ACHN (cell line): Measurements from ENCODE around the gene MYRIP.

Source experiments
- DNase-seq: peaks from one replicate; pipeline ENCODE4 v3.0.0-alpha.2; 2015
- in situ Hi-C: cut with HindIII; loops from 2 replicates; pipeline ENCODE4 v1.10.0; 2017; ENCODE audit warnings: low sequenced_read_pairs, low pct_ligation_motif_present, low pct_unique_long_range_greater_than_20kb

The MYRIP gene

GRCh38 chr3:40224796-40225515 lies 415.5 kb downstream of the MYRIP start:
- DNase-seq = no peak
- in situ Hi-C loops = no loop called here

- in situ Hi-C loops = no loop called here
Observed at GRCh38 chr3:40226636-40227035, 417.2 kb downstream of the MYRIP start.

GRCh38 chr3:40228792-40229350 lies 419.5 kb downstream of the MYRIP start:
- no peak for DNase-seq
- in situ Hi-C loops = no loop called here

More at GRCh38 chr3:40226636-40227035, 417.2 kb downstream of the MYRIP start:
- no peak for DNase-seq

DNA sequence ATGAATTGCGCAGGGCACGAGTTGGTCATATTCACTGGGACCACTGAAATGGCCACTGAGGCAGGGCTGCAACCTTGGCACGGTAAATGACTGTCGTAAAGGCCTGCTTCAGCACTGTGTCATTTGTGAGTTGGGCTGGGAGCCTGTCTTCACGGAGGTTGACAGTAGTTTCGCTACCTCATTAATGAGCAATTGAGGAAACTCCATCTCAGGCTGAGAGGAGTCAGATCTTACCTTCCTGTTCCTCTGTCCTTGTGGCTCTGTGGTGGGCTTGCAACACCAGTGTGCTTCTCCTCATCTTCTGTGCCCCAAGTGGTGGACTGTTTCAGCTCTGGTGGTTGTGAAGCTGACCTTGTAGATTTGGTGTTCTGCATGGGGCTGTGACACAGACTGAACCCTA lies 420.0 kb downstream of the MYRIP start:
- in situ Hi-C loops = no loop called here

DNA sequence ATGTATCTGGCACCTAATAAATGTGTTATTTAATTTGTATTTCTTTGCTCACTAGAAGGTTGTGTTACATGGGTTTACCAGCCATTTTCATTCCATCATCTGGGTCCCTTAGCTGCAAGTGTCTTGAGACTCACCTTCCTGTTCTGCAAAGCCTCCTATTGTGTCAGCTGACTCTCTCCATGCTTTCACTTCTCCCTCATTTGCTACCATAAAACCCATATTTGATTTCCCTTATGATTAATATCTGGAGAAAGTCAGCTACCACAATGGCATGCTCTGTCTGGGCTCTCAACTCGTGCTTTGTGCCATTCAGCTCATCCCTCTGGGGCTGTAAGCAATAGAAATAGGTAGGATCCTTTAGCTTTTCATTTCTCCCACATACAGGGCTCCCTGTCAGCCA lies 420.6 kb downstream of the MYRIP start:
- in situ Hi-C loops = no loop called here

More for the DNA sequence above, 420.0 kb downstream of the MYRIP start:
- no peak for DNase-seq

DNA sequence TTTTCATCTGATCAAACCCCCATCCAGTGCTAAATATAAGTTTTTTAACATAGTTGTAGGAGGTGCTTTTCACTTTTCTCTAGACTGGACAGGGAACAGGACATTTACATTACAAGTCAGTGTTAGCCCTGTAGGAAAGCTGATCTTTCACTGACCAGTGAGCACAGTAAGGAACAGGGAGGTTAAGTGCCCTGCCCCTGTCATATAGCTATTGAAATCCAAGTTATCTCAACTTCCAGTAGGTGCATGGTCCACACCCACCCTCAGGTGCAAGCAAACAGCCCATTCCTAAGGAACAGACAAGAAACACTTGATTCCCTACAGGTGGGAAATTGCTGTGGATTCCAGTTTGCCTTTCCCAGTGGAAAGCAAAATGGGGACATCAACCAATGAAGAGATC lies 421.0 kb downstream of the MYRIP start:
- DNase-seq = no peak
- in situ Hi-C loops = no loop called here

More for the DNA sequence above, 420.6 kb downstream of the MYRIP start:
- DNase-seq = no peak

DNA sequence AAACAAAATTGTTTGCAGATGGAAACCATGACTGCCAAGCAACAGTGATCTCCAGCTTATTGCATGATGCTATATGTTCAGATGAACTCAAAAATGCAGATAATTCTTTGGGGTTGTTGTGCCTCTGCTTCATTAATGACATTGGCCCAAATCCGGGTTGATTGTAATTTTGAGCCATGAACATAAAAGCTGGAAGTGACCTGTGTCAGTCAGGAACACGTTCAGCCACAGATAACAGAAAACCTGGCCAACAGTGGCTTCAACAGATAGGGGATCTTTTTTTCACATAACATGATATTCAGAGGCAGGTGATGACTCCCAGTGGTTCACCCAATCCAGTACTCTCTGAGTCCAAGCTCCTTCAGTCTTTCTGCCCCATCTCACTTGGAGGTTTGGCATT lies 423.2 kb downstream of the MYRIP start:
- DNase-seq = no peak
- in situ Hi-C loops = no loop called here

- no peak for DNase-seq
- in situ Hi-C loops = no loop called here
Observed at GRCh38 chr3:40237159-40237558, 427.8 kb downstream of the MYRIP start.

- no peak for DNase-seq
Observed at GRCh38 chr3:40237889-40238571, 428.6 kb downstream of the MYRIP start.

GRCh38 chr3:40240921-40241320 lies 431.5 kb downstream of the MYRIP start:
- no peak for DNase-seq
- in situ Hi-C loops = no loop called here

More at GRCh38 chr3:40237889-40238571, 428.6 kb downstream of the MYRIP start:
- in situ Hi-C loops = no loop called here

- no peak for DNase-seq
- in situ Hi-C loops = no loop called here
Observed at GRCh38 chr3:40242216-40242615, 432.8 kb downstream of the MYRIP start.

GRCh38 chr3:40242638-40243037 lies 433.2 kb downstream of the MYRIP start:
- no peak for DNase-seq
- in situ Hi-C loops = no loop called here

DNA sequence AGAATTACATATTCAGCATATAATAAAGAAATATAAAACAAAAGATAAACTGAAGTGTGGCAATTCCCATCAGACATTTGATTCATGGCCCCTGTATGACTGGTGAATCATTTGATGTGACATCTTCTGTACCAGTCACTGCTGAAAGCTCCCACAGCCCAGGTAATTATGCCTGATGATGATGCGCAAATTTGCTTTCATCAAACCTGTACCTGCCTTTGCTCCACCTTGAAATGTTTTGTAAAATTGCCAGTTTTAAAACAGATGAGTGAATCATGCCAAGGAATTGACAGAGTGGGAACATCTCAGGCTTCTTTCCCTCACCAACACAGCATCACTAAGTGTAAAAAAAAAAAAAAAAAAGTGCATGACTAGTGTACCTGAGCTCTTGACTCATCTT lies 433.6 kb downstream of the MYRIP start:
- in situ Hi-C loops = no loop called here
- no peak for DNase-seq

DNA sequence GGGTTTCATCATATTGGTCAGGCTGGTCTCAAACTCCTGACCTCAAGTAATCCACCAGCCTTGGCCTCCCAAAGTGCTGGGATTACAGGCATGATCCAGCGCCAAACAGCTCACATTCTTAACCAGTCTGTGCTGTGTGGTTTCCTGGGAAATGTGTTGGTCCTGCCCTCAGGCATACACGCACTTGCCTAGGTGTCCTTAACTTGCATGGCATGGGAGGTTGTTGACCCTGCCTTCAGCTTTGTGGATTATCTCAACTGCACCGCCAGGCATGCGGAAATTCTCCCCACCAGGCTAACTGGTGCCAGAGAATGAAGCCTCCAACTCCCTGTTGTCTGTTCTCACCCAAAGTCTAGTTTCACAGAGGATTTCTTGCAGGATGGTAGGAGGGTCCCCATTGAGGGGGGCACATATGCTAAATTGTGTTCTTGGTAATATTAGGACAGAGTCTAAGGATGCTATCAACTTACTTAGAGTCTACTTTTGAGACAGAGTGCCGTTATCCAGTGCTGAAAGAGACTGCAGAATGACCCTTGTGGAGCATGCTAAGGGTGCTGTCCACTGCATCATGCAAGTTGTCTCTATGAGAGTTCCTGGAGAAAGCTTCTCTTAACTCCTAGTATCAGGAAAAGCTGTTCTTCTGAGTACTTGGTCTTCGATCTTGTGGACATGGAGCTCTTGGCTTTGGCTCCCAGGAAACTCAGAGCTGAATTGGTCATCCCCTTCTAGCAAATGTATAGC lies 438.5 kb downstream of the MYRIP start:
- in situ Hi-C loops = no loop called here
- DNase-seq = no peak

GRCh38 chr3:40248591-40248990 lies 439.2 kb downstream of the MYRIP start:
- DNase-seq = no peak
- in situ Hi-C loops = no loop called here

DNA sequence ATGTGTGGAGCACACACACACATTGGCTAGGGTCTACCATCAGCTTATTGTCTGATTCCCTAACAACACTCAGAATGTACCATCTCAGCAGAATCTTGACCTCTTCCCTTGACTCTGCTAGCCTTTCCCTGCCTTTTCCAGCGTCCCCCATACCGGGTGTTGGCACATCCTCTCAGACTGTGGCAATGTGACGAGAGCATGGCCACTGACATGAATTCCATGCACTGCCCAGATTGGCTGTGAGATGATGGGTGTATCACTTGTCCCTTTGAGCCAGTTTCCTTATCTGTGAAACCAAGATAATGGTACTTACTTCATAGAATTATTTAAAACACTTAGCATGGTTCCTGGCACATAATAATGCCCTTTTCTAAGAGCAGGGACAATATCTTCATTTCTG lies 439.8 kb downstream of the MYRIP start:
- DNase-seq = no peak
- in situ Hi-C loops = no loop called here

GRCh38 chr3:40254491-40254890 lies 445.1 kb downstream of the MYRIP start:
- in situ Hi-C loops = no loop called here
- DNase-seq = no peak

GRCh38 chr3:40254891-40255290 lies 445.5 kb downstream of the MYRIP start:
- no peak for DNase-seq
- in situ Hi-C loops = no loop called here

- in situ Hi-C loops = no loop called here
- no peak for DNase-seq
Observed at GRCh38 chr3:40255532-40255931, 446.1 kb downstream of the MYRIP start.
